Body of pancreas (tissue), 4 donors: ENCODE measurements around the gene NPHP4. TPM values are rescaled to one million over a fixed set of nuclear protein-coding genes. Genes with fewer than 3 reads are reported as not detected.

Source experiments
- ATAC-seq: fragments of 150-250 bp; one replicate; pipeline ENCODE4 v1.9.1; 2016
- DNase-seq, 4 donors: peaks; one replicate each; pipeline ENCODE4 v3.0.0-alpha.2; 2019
- H3K27ac ChIP-seq, 4 donors: fragments of 200-600 bp; sonication (generic); 1 replicate in 3 of 4; 2 replicates in 1 of 4; pipeline versions ENCODE4 v1.5.1 to v1.6.1; 2016 to 2019; ENCODE audit warnings: mild to moderate bottlenecking in 1 of 4, mixed read lengths in 1 of 4, moderate library complexity in 1 of 4
- H3K27me3 ChIP-seq, 2 donors: fragments of 200-600 bp; sonication (generic); one replicate each; pipeline ENCODE4 v1.6.0; 2016; ENCODE audit warnings: mild to moderate bottlenecking in 1 of 2
- H3K36me3 ChIP-seq, 2 donors: fragments of 200-600 bp; sonication (generic); replicated peaks in 1 of 2; 2 replicates each; pipeline ENCODE4 v1.5.1; 2016; ENCODE audit warnings: low read depth in 2 of 2; ENCODE audit not compliant: insufficient read depth in 1 of 2
- H3K4me1 ChIP-seq: fragments of 200-600 bp; sonication (generic); one replicate; pipeline ENCODE4 v1.6.0; 2016
- H3K4me3 ChIP-seq, 2 donors: fragments of 200-600 bp; sonication (generic); 1 replicate in 1 of 2; 2 replicates in 1 of 2; pipeline ENCODE4 v1.5.1; 2016 to 2019
- H3K9me3 ChIP-seq, 3 donors: fragments of 200-600 bp; sonication (generic); 1 replicate in 2 of 3; 2 replicates in 1 of 3; pipeline ENCODE4 v1.5.1; 2016
- POLR2A ChIP-seq, 3 donors: fragments of 450-650 bp; IDR thresholded peaks; one replicate each; pipeline ENCODE4 v1.6.1; 2016; ENCODE audit warnings: antibody characterized with exemption in 3 of 3, mild to moderate bottlenecking in 2 of 3
- WGBS, 2 donors: methylation state at CpG; one replicate each; pipeline ENCODE4 v1.1.5; 2017; 5-methylcytosine and 5-hydroxymethylcytosine counted together
- intact Hi-C: fragments of 100-400 bp; cut with DNase I; formaldehyde crosslinking; loops from one replicate; pipeline ENCODE4 v1.15.1; 2023
- total RNA-seq, 2 donors: library from RNA; depleted of rRNA; stranded (reverse); fragments of >200 nt; gene quantifications; one replicate each; pipeline ENCODE4 v1.1.0, GENCODE V29; 2016
- TF ChIP-seq, protein P1 (sequence below), 7 experiments: fragments of 450-650 bp in 4 of 7; fragments of 200-600 bp in 3 of 7; sonication (generic) in 3 of 7; IDR thresholded peaks; one replicate each; pipeline ENCODE4 v1.5.1; 2016 to 2019; ENCODE audit warnings: antibody characterized with exemption in 7 of 7

Gene NPHP4
- total RNA-seq, 2 donors from 2014 or later: 10.4 to 48.5 TPM

DNA sequence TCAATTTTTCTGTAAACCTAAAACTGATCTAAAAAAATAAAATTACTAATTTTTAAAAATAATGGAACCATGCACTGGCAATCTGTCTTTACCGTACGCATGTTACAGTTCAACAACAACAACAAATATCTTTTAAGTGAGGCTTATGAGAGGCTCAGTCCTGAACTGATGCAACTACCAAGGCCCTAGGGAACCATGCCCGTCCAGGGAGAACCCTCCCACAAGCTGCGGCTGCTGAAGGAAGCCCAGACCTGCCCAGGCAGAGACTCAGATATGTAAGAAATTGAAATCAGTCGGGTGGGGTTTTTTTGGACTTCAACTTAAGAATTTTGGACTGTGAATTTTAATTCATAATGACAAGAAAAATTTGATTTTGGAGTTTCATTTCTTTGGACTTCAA, 91.1 kb downstream of the NPHP4 start:
- Histone ChIP-seq H3K36me3 (no peaks in the 10 kb centered on the region), H3K27ac (no peak overlapping the region), H3K4me1 (no peaks in the 10 kb centered on the region), H3K4me3 (no peak overlapping the region), H3K9me3 (no peaks in the 10 kb centered on the region), H3K27me3 (no peaks in the 10 kb centered on the region)
- no peak for DNase-seq
- no peak for TF ChIP-seq POLR2A (IDR thresholded peaks at IDR 0.05)
- TF ChIP-seq, protein P1, sequence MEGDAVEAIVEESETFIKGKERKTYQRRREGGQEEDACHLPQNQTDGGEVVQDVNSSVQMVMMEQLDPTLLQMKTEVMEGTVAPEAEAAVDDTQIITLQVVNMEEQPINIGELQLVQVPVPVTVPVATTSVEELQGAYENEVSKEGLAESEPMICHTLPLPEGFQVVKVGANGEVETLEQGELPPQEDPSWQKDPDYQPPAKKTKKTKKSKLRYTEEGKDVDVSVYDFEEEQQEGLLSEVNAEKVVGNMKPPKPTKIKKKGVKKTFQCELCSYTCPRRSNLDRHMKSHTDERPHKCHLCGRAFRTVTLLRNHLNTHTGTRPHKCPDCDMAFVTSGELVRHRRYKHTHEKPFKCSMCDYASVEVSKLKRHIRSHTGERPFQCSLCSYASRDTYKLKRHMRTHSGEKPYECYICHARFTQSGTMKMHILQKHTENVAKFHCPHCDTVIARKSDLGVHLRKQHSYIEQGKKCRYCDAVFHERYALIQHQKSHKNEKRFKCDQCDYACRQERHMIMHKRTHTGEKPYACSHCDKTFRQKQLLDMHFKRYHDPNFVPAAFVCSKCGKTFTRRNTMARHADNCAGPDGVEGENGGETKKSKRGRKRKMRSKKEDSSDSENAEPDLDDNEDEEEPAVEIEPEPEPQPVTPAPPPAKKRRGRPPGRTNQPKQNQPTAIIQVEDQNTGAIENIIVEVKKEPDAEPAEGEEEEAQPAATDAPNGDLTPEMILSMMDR (IDR thresholded peaks at IDR 0.05): no peak
- intact Hi-C loops: no loop called here
- no peak for ATAC-seq
- WGBS, 2 donors: 86 to 99% methylated on average over 5 of the region's 5 CpGs

DNA sequence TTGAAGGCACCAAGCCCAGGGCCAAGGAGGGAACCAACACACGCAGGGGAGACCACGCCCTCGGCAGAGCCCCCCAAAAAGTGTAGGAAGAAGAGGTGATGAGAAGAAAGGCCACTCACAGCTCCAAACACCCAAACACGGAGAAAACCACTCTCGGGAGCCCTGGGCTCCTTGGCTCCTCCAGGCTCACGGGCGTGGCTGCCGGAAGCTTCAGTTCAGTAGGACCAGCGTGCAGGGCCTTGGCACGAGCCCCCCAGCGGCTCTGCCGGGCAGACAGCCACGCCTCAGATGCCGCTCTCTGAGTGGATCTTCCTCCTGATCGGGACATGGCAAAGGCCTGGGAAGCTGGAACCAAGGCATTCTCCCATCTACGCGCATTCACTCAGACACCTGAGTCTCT, 94.0 kb downstream of the NPHP4 start:
- Histone ChIP-seq H3K4me1 (no peaks in the 10 kb centered on the region), H3K9me3 (no peaks in the 10 kb centered on the region), H3K4me3 (no peak overlapping the region), H3K36me3 (no peaks in the 10 kb centered on the region), H3K27me3 (no peaks in the 10 kb centered on the region), H3K27ac (no peak overlapping the region)
- DNase-seq: no peak
- intact Hi-C loops: no loop called here
- WGBS, 2 donors: 94% methylated on average over 8 to 17 of the region's 17 CpGs
- TF ChIP-seq, protein P1 (IDR thresholded peaks at IDR 0.05): no peak
- no peak for TF ChIP-seq POLR2A (IDR thresholded peaks at IDR 0.05)
- ATAC-seq: no peak

DNA sequence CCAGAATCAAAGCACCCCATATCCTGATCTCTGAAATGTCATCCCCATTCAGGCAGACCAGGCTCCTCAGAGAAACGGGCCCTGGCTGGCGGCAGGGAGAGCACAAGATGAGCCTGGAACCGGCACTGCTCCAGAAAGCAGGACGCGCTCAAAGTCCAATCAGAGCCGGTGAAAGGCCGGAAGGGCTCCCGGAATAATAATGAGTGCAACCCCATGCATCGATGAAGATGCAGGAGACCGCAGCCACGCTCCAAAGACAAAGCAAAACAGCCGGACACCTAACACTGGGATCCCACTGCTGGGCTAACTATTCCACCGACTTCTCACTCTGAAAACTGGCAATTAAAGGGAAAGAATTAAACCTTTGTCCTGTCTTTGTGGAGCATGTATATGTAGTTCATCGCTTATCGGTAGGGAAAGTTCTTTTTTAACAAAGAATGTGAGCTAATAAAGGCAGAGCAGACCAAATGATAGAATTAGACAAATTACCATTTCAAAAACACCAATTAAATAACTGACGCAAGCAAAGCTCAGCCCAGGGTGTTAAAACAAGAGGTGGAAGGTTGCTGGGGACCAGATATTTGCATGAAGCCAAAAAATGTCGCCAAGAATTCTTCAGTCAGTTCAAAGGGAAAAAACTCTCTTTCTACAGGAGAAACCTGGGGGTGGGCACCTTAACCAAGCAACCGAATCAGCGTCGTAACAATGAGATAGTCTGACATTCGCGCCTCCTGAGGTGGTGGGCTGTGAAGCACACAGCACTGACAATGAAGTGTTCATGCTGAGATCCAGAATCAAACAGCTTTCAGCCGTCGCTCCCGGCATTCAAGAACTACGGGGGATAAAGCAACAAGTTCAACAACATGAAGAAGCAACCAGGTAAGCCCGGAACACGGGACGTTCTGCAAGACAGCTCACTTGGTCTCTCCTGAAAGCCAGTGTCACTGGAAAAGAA, 95.2 kb downstream of the NPHP4 start:
- ATAC-seq: no peak
- 82 to 87% methylated on average over 29 of the region's 29 CpGs for WGBS, 2 donors
- Histone ChIP-seq H3K27me3 (no peaks in the 10 kb centered on the region), H3K4me3 (no peak overlapping the region), H3K9me3 (no peaks in the 10 kb centered on the region), H3K36me3 (no peaks in the 10 kb centered on the region), H3K27ac (no peak overlapping the region), H3K4me1 (no peaks in the 10 kb centered on the region)
- DNase-seq: no peak
- intact Hi-C loops: no loop called here
- TF ChIP-seq POLR2A (IDR thresholded peaks at IDR 0.05): no peak
- TF ChIP-seq, protein P1 (IDR thresholded peaks at IDR 0.05): no peak

DNA sequence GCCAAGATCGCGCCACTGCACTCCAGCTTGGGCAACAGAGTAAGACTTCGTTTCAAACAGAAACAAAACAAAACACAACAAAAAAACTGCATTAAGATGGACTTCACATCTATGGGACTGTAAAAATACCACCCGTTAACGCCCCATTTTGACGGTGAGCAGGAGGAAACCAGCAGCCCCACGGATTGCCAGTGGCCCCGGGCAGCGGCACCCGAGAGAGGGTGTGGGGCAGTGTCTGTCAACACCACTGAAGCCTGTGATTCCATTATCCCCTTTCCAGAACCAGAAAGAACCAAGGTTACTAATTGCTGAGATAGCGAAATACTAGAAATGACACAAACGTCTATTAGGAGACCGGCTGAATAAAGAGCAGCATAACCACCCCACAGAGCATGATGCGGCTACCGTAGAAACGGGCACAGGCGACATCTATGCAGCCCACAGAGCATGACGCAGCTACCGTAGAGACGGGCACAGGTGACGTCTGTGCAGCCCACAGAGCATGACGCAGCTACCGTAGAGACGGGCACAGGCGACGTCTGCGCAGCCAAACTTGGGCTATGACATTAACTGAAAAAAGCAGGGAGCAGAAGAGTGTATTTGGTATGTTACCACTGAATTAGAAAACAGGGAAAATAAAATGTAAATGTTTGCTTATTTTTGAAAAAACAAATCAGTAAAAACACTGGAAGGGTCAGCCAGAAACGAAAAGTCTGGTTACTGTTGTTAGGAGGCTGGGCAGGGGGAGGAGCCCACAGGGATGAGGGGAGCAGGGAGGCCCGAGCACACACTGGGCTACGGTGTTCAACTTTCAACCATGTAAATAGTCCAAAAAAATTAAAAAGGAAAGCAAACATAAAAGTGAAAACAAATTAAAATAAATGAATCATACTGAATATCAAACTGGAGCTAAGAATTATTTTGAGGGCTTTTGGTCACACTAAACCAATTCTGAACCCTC, 96.5 kb downstream of the NPHP4 start:
- WGBS, 2 donors: 92 to 94% methylated on average over 30 of the region's 30 CpGs
- H3K4me1 ChIP-seq: no peaks in the 10 kb centered on the region
- H3K4me3 ChIP-seq: no peak overlapping the region
- H3K36me3 ChIP-seq: no peaks in the 10 kb centered on the region
- no peaks in the 10 kb centered on the region for H3K27me3 ChIP-seq
- intact Hi-C loops: no loop called here
- peak in 1 of 4 donors; percentile 20 for DNase-seq
- no peak for ATAC-seq
- H3K27ac ChIP-seq: no peak overlapping the region
- H3K9me3 ChIP-seq: no peaks in the 10 kb centered on the region
- no peak for TF ChIP-seq POLR2A (IDR thresholded peaks at IDR 0.05)
- TF ChIP-seq, protein P1 (IDR thresholded peaks at IDR 0.05): no peak
